ENCODE data around the gene MAPKAP1.

GRCh38 chr9:125431741-125432271 lies 275.2 kb downstream of the MAPKAP1 start:
- no peak for TF ChIP-seq CTCF (IDR thresholded peaks at IDR 0.05; ENCODE audit: insufficient read depth, low read length)
- no peak for TF ChIP-seq SPI1 (IDR thresholded peaks at IDR 0.05; ENCODE audit: borderline replicate concordance, low read depth)

Data from HL-60 (cell line).